Left lung (tissue), 10 donors: ENCODE data around the gene FMN1. TPM values are rescaled to one million over a fixed set of nuclear protein-coding genes. Genes with fewer than 3 reads are reported as not detected.

Experiments used
- ATAC-seq: fragments of 200-7000 bp; cut with Tn5 transposase; one replicate; pipeline ENCODE4 v1.9.1; 2020; ENCODE audit warnings: moderate library complexity
- DNase-seq, 4 donors: peaks; one replicate each; pipeline ENCODE4 v3.0.0-alpha.2; 2013 to 2020
- H3K27ac ChIP-seq, 2 donors: fragments of 200-600 bp; sonication (generic) in 1 of 2; one replicate each; pipeline versions ENCODE4 v1.5.0 to v1.8.0; 2020 to 2021
- H3K27me3 ChIP-seq, 2 donors: fragments of 200-600 bp; sonication (generic) in 1 of 2; one replicate each; pipeline versions ENCODE4 v1.5.0 to v1.8.0; 2020 to 2021
- H3K36me3 ChIP-seq, 2 donors: fragments of 200-600 bp; sonication (generic) in 1 of 2; one replicate each; pipeline versions ENCODE4 v1.5.0 to v1.8.0; 2020 to 2021
- H3K4me1 ChIP-seq, 2 donors: fragments of 200-600 bp; one replicate each; pipeline ENCODE4 v1.8.0; 2021
- H3K4me3 ChIP-seq, 2 donors: fragments of 200-600 bp; sonication (generic) in 1 of 2; one replicate each; pipeline versions ENCODE4 v1.5.0 to v1.8.0; 2020 to 2021; ENCODE audit warnings: mild to moderate bottlenecking in 1 of 2
- H3K9me3 ChIP-seq, 2 donors: fragments of 200-600 bp; sonication (generic) in 1 of 2; one replicate each; pipeline versions ENCODE4 v1.5.0 to v1.8.0; 2020 to 2021
- CTCF ChIP-seq, 2 donors: fragments of 200-600 bp; sonication (generic) in 1 of 2; IDR thresholded peaks; one replicate each; pipeline versions ENCODE4 v1.5.0 to v1.8.0; 2021; ENCODE audit warnings: antibody characterized with exemption in 2 of 2
- intact Hi-C, 2 donors: fragments of 100-400 bp; cut with DNase I; formaldehyde crosslinking; loops; one replicate each; pipeline versions ENCODE4 v1.11.2 to v1.14.2; 2022
- polyA plus RNA-seq, 6 donors: library from polyadenylated mRNA; unstranded; fragments of 120-200 nt; gene quantifications; one replicate each; pipeline ENCODE4 v1.2.1, GENCODE V29; 2013; ENCODE audit not compliant: insufficient read length in 6 of 6
- total RNA-seq, 2 donors: library from RNA; stranded (reverse); fragmentation: NEBNext Ultra II Directional; extraction: Animal tissue kit (Norgen Biotek cat#: 25700); gene quantifications; one replicate each; pipeline ENCODE4 v1.2.1, GENCODE V29; 2021
- donor health status: DM: no; HTN: yes; CAD: no.
- donor health status: DM: no; HTN: no; CAD: no.

The FMN1 gene
- total and polyA plus RNA-seq, 8 donors, result 4.6 to 45.2 (median 8.4) TPM

- no peak for TF ChIP-seq CTCF (IDR thresholded peaks at IDR 0.05)
- peak; percentile 94 for ATAC-seq
- peak in 2 of 4 donors; percentile 35 to 64 for DNase-seq
- no peaks in the 10 kb centered on the region for H3K4me1 ChIP-seq
- no peak overlapping the region for H3K27ac ChIP-seq
- no peak overlapping the region for H3K4me3 ChIP-seq
- peaks cover 0 to 6% of the 10 kb centered on the region in 2 donors for H3K27me3 ChIP-seq
- no peaks in the 10 kb centered on the region for H3K36me3 ChIP-seq
- intact Hi-C loops, result no loop called here
- H3K9me3 ChIP-seq, result no peaks in the 10 kb centered on the region
Observed at GRCh38 chr15:33242165-33242564, 47.7 kb upstream of the FMN1 start.

- H3K4me3 ChIP-seq, result no peak overlapping the region
- no peak for DNase-seq
- no peak overlapping the region for H3K27ac ChIP-seq
- no peaks in the 10 kb centered on the region for H3K9me3 ChIP-seq
- H3K36me3 ChIP-seq, result no peaks in the 10 kb centered on the region
- no peaks in the 10 kb centered on the region for H3K4me1 ChIP-seq
- intact Hi-C loops, result no loop called here
- H3K27me3 ChIP-seq, result peaks cover 0 to 10% of the 10 kb centered on the region in 2 donors
- ATAC-seq, result no peak
- TF ChIP-seq CTCF (IDR thresholded peaks at IDR 0.05), result no peak
Observed at GRCh38 chr15:33236841-33237509, 42.5 kb upstream of the FMN1 start.

GRCh38 chr15:33234020-33234461, 39.5 kb upstream of the FMN1 start:
- Histone ChIP-seq H3K36me3 (no peaks in the 10 kb centered on the region), H3K27ac (no peak overlapping the region), H3K9me3 (no peaks in the 10 kb centered on the region), H3K4me1 (no peaks in the 10 kb centered on the region), H3K27me3 (peaks cover 0 to 10% of the 10 kb centered on the region in 2 donors), H3K4me3 (no peak overlapping the region)
- DNase-seq, result peak in 1 of 4 donors; percentile 13
- peak; percentile 21 to 24 for TF ChIP-seq CTCF (IDR thresholded peaks at IDR 0.05)
- intact Hi-C loops, result no loop called here
- peak; percentile 61 for ATAC-seq

- no peaks in the 10 kb centered on the region for H3K4me1 ChIP-seq
- DNase-seq, result peak in 2 of 4 donors; percentile 40 to 43
- H3K36me3 ChIP-seq, result no peaks in the 10 kb centered on the region
- intact Hi-C loops, result no loop called here
- H3K27ac ChIP-seq, result no peak overlapping the region
- peak; percentile 32 to 50 for TF ChIP-seq CTCF (IDR thresholded peaks at IDR 0.05)
- H3K4me3 ChIP-seq, result no peak overlapping the region
- ATAC-seq, result peak; percentile 93
- no peaks in the 10 kb centered on the region for H3K27me3 ChIP-seq
- H3K9me3 ChIP-seq, result no peaks in the 10 kb centered on the region
Observed at GRCh38 chr15:33226559-33227181, 32.2 kb upstream of the FMN1 start.

GRCh38 chr15:33218071-33218491, 23.6 kb upstream of the FMN1 start:
- intact Hi-C loops, result no loop called here
- no peak for ATAC-seq
- Histone ChIP-seq H3K4me1 (no peaks in the 10 kb centered on the region), H3K27ac (no peak overlapping the region), H3K27me3 (no peaks in the 10 kb centered on the region), H3K9me3 (no peaks in the 10 kb centered on the region), H3K36me3 (no peaks in the 10 kb centered on the region), H3K4me3 (no peak overlapping the region)
- no peak for DNase-seq
- no peak for TF ChIP-seq CTCF (IDR thresholded peaks at IDR 0.05)
